WTC11 (cell line): ENCODE data around the gene SPART.
"Not testable (repeated sequence)": the region's sequence is repeated elsewhere in the genome, so short reads cannot be mapped to it uniquely, and the experiment has no call there.

Experiments
- ATF1 ChIP-seq: sonication (generic); formaldehyde crosslinking; IDR thresholded peaks from 2 replicates; pipeline ENCODE4 v1.8.1; 2023; ENCODE audit warnings: mild to moderate bottlenecking, moderate library complexity, missing genetic modification reagents
- CTCF ChIP-seq: fragments of 200-600 bp; IDR thresholded peaks from 2 replicates; pipeline ENCODE4 v1.8.0; 2022; ENCODE audit warnings: antibody characterized with exemption
- ETV6 ChIP-seq: sonication (generic); formaldehyde crosslinking; IDR thresholded peaks from 2 replicates; pipeline ENCODE4 v1.8.1; 2022; ENCODE audit warnings: mild to moderate bottlenecking, missing genetic modification reagents
- GABPB1 ChIP-seq: sonication (generic); formaldehyde crosslinking; IDR thresholded peaks from 2 replicates; pipeline ENCODE4 v1.8.1; 2023; ENCODE audit warnings: mild to moderate bottlenecking, missing genetic modification reagents
- MYBL2 ChIP-seq: sonication (generic); formaldehyde crosslinking; IDR thresholded peaks from 2 replicates; pipeline ENCODE4 v1.8.1; 2023; ENCODE audit warnings: mild to moderate bottlenecking, moderate library complexity, missing genetic modification reagents
- NFYB ChIP-seq: sonication (generic); formaldehyde crosslinking; conservative IDR thresholded peaks from 2 replicates; pipeline ENCODE4 v1.8.0; 2022; ENCODE audit warnings: low read depth, missing genetic modification reagents
- NR3C1 ChIP-seq: sonication (generic); formaldehyde crosslinking; conservative IDR thresholded peaks from 2 replicates; pipeline ENCODE4 v1.8.1; 2023; ENCODE audit warnings: low read depth, mild to moderate bottlenecking, missing genetic modification reagents
- PRDM15 ChIP-seq: sonication (generic); formaldehyde crosslinking; IDR thresholded peaks from 2 replicates; pipeline ENCODE4 v1.8.0; 2022; ENCODE audit warnings: missing genetic modification reagents
- PRRX2 ChIP-seq: fragments of 250-450 bp; sonication (Bioruptor Pico); IDR thresholded peaks from 2 replicates; pipeline ENCODE4 v1.8.0; 2021; ENCODE audit warnings: mild to moderate bottlenecking
- SMAD4 ChIP-seq: sonication (generic); formaldehyde crosslinking; IDR thresholded peaks from 2 replicates; pipeline ENCODE4 v1.8.0; 2022; ENCODE audit warnings: mild to moderate bottlenecking, missing genetic modification reagents
- SP1 ChIP-seq: sonication (generic); formaldehyde crosslinking; conservative IDR thresholded peaks from 2 replicates; pipeline ENCODE4 v1.8.1; 2022; ENCODE audit warnings: missing genetic modification reagents
- USF2 ChIP-seq: sonication (generic); formaldehyde crosslinking; IDR thresholded peaks from 2 replicates; pipeline ENCODE4 v1.8.1; 2023; ENCODE audit warnings: mild to moderate bottlenecking, missing genetic modification reagents, moderate library complexity
- ZNF425 ChIP-seq: fragments of 250-450 bp; sonication (Bioruptor Pico); conservative IDR thresholded peaks from 2 replicates; pipeline ENCODE4 v1.9.0; 2021; ENCODE audit warnings: mild to moderate bottlenecking
- TF ChIP-seq, protein P1 (sequence below): sonication (generic); formaldehyde crosslinking; IDR thresholded peaks from 2 replicates; pipeline ENCODE4 v1.8.1; 2022; ENCODE audit warnings: low read depth, mild to moderate bottlenecking, moderate library complexity, missing genetic modification reagents, borderline replicate concordance

- TF ChIP-seq SMAD4 (CRISPR knock-in tag); USF2 (CRISPR knock-in tag); GABPB1 (CRISPR knock-in tag); CTCF; MYBL2 (CRISPR knock-in tag); ETV6; NR3C1; PRRX2 (CRISPR knock-in tag); SP1 (CRISPR knock-in tag); ZNF425 (CRISPR knock-in tag); NFYB (CRISPR knock-in tag); ATF1 (CRISPR knock-in tag); PRDM15 (CRISPR knock-in tag): not testable (repeated sequence)
- TF ChIP-seq, protein P1, sequence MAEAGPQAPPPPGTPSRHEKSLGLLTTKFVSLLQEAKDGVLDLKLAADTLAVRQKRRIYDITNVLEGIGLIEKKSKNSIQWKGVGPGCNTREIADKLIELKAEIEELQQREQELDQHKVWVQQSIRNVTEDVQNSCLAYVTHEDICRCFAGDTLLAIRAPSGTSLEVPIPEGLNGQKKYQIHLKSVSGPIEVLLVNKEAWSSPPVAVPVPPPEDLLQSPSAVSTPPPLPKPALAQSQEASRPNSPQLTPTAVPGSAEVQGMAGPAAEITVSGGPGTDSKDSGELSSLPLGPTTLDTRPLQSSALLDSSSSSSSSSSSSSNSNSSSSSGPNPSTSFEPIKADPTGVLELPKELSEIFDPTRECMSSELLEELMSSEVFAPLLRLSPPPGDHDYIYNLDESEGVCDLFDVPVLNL (CRISPR knock-in tag), result not testable (repeated sequence)
Observed at GRCh38 chr13:36332255-36332654, 13.9 kb downstream of the SPART start.
